Central memory CD8-positive, alpha-beta T cell (primary cell): ENCODE results near the gene C15orf62.

Experiments
- ATAC-seq: fragments of 150-1000 bp; cut with Tn5 transposase; replicated peaks from 2 replicates; pipeline ENCODE4 v1.10.0; 2022; ENCODE audit warnings: mild to moderate bottlenecking, moderate FRiP score, moderate number of reproducible peaks; ENCODE audit not compliant: poor library complexity, severe bottlenecking; ENCODE audit errors: extremely low read depth
- DNase-seq, 2 donors: peaks; one replicate each; pipeline ENCODE4 v3.0.0; 2021; ENCODE audit warnings: low spot score in 2 of 2
- H3K27ac Mint-ChIP-seq: one replicate; pipeline ENCODE4 v1.8.0; 2022; ENCODE audit warnings: low read depth, mild to moderate bottlenecking, moderate library complexity, mixed read lengths
- H3K27me3 Mint-ChIP-seq: one replicate; pipeline ENCODE4 v1.8.0; 2022; ENCODE audit warnings: mixed read lengths
- H3K36me3 Mint-ChIP-seq: one replicate; pipeline ENCODE4 v1.8.0; 2022; ENCODE audit warnings: mild to moderate bottlenecking, moderate library complexity, mixed read lengths; ENCODE audit not compliant: insufficient read depth
- H3K4me1 Mint-ChIP-seq: one replicate; pipeline ENCODE4 v1.8.0; 2022; ENCODE audit warnings: mixed read lengths
- H3K4me3 Mint-ChIP-seq: one replicate; pipeline ENCODE4 v1.8.0; 2022; ENCODE audit warnings: mild to moderate bottlenecking, moderate library complexity, mixed read lengths
- H3K9me3 Mint-ChIP-seq: one replicate; pipeline ENCODE4 v1.8.0; 2022; ENCODE audit warnings: mixed read lengths

Gene C15orf62

GRCh38 chr15:40769274-40770146 is at the start of gene C15orf62:
Gene C15orf62, plus strand, starts transcription at chr15:40769980. Its CDS starts 516 bp downstream, at chr15:40770496.
- peaks cover 48% of the 10 kb centered on the region for H3K4me1 Mint-ChIP-seq
- H3K27ac Mint-ChIP-seq: peak within 1 kb of the TSS; percentile 78
- H3K9me3 Mint-ChIP-seq: no peaks in the 10 kb centered on the region
- H3K36me3 Mint-ChIP-seq: peaks cover 13% of the 10 kb centered on the region
- DNase-seq (no peak), ATAC-seq (no peak)
- H3K4me3 Mint-ChIP-seq: peak within 1 kb of the TSS; percentile 50
- H3K27me3 Mint-ChIP-seq: no peaks in the 10 kb centered on the region

GRCh38 chr15:40721701-40722100 is 48.1 kb upstream of the C15orf62 start:
- Mint-ChIP-seq H3K9me3 (no peaks in the 10 kb centered on the region), H3K4me3 (no peak overlapping the region), H3K36me3 (no peaks in the 10 kb centered on the region), H3K27ac (no peak overlapping the region), H3K4me1 (no peaks in the 10 kb centered on the region), H3K27me3 (no peaks in the 10 kb centered on the region)
- DNase-seq: no peak
- no peak for ATAC-seq

- no peak for ATAC-seq
- no peak overlapping the region for H3K27ac Mint-ChIP-seq
- H3K4me3 Mint-ChIP-seq: no peak overlapping the region
These were observed 47.4 kb upstream of the C15orf62 start for GRCh38 chr15:40722354-40722753.

GRCh38 chr15:40722934-40723333 is 46.8 kb upstream of the C15orf62 start:
- no peaks in the 10 kb centered on the region for H3K9me3 Mint-ChIP-seq
- H3K4me1 Mint-ChIP-seq: no peaks in the 10 kb centered on the region
- DNase-seq (no peak), ATAC-seq (no peak)
- H3K4me3 Mint-ChIP-seq: no peak overlapping the region
- no peak overlapping the region for H3K27ac Mint-ChIP-seq
- H3K36me3 Mint-ChIP-seq: no peaks in the 10 kb centered on the region
- no peaks in the 10 kb centered on the region for H3K27me3 Mint-ChIP-seq

More at GRCh38 chr15:40722354-40722753, 47.4 kb upstream of the C15orf62 start:
- no peaks in the 10 kb centered on the region for H3K4me1 Mint-ChIP-seq
- H3K9me3 Mint-ChIP-seq: no peaks in the 10 kb centered on the region
- no peak for DNase-seq
- H3K27me3 Mint-ChIP-seq: no peaks in the 10 kb centered on the region
- no peaks in the 10 kb centered on the region for H3K36me3 Mint-ChIP-seq

GRCh38 chr15:40723919-40724318 is 45.9 kb upstream of the C15orf62 start:
- Mint-ChIP-seq H3K9me3 (no peaks in the 10 kb centered on the region), H3K4me1 (no peaks in the 10 kb centered on the region), H3K27me3 (no peaks in the 10 kb centered on the region), H3K36me3 (peaks cover 2% of the 10 kb centered on the region), H3K27ac (no peak overlapping the region), H3K4me3 (no peak overlapping the region)
- DNase-seq (no peak), ATAC-seq (no peak)

GRCh38 chr15:40731034-40731433 is 38.7 kb upstream of the C15orf62 start:
- no peak overlapping the region for H3K27ac Mint-ChIP-seq
- no peaks in the 10 kb centered on the region for H3K27me3 Mint-ChIP-seq
- DNase-seq (no peak), ATAC-seq (no peak)
- no peaks in the 10 kb centered on the region for H3K9me3 Mint-ChIP-seq
- H3K4me3 Mint-ChIP-seq: no peak overlapping the region
- peaks cover 15% of the 10 kb centered on the region for H3K36me3 Mint-ChIP-seq
- H3K4me1 Mint-ChIP-seq: no peaks in the 10 kb centered on the region

GRCh38 chr15:40736575-40736974 is 33.2 kb upstream of the C15orf62 start:
- Mint-ChIP-seq H3K36me3 (peaks cover 31% of the 10 kb centered on the region), H3K27me3 (no peaks in the 10 kb centered on the region), H3K4me3 (no peak overlapping the region), H3K4me1 (no peaks in the 10 kb centered on the region), H3K9me3 (no peaks in the 10 kb centered on the region), H3K27ac (no peak overlapping the region)
- DNase-seq (no peak), ATAC-seq (no peak)

- no peaks in the 10 kb centered on the region for H3K9me3 Mint-ChIP-seq
- H3K4me1 Mint-ChIP-seq: no peaks in the 10 kb centered on the region
- ATAC-seq: no peak
- no peaks in the 10 kb centered on the region for H3K27me3 Mint-ChIP-seq
- no peak for DNase-seq
- no peak overlapping the region for H3K4me3 Mint-ChIP-seq
- H3K36me3 Mint-ChIP-seq: peaks cover 31% of the 10 kb centered on the region
- no peak overlapping the region for H3K27ac Mint-ChIP-seq
These were observed 32.7 kb upstream of the C15orf62 start for GRCh38 chr15:40737048-40737447.

- H3K4me1 Mint-ChIP-seq: peaks cover 14% of the 10 kb centered on the region
- peaks cover 32% of the 10 kb centered on the region for H3K36me3 Mint-ChIP-seq
- no peak for ATAC-seq
- no peak for DNase-seq
- peak overlapping the region; percentile 16 for H3K27ac Mint-ChIP-seq
- H3K27me3 Mint-ChIP-seq: no peaks in the 10 kb centered on the region
- no peak overlapping the region for H3K4me3 Mint-ChIP-seq
- no peaks in the 10 kb centered on the region for H3K9me3 Mint-ChIP-seq
These were observed 30.7 kb upstream of the C15orf62 start for GRCh38 chr15:40739047-40739446.

GRCh38 chr15:40739854-40740253 is 29.9 kb upstream of the C15orf62 start:
- no peak overlapping the region for H3K27ac Mint-ChIP-seq
- no peaks in the 10 kb centered on the region for H3K27me3 Mint-ChIP-seq
- H3K9me3 Mint-ChIP-seq: no peaks in the 10 kb centered on the region
- H3K4me3 Mint-ChIP-seq: no peak overlapping the region
- DNase-seq (no peak), ATAC-seq (no peak)
- H3K36me3 Mint-ChIP-seq: peaks cover 29% of the 10 kb centered on the region
- peaks cover 19% of the 10 kb centered on the region for H3K4me1 Mint-ChIP-seq

GRCh38 chr15:40743485-40743901 is 26.3 kb upstream of the C15orf62 start:
- no peak for DNase-seq
- Mint-ChIP-seq H3K27ac (peak overlapping the region; percentile 90), H3K4me1 (peaks cover 29% of the 10 kb centered on the region), H3K36me3 (peaks cover 28% of the 10 kb centered on the region), H3K27me3 (no peaks in the 10 kb centered on the region), H3K4me3 (peak overlapping the region; percentile 51), H3K9me3 (no peaks in the 10 kb centered on the region)
- ATAC-seq: peak; percentile 68

GRCh38 chr15:40743921-40744814 is 25.6 kb upstream of the C15orf62 start:
- H3K4me1 Mint-ChIP-seq: peaks cover 29% of the 10 kb centered on the region
- H3K4me3 Mint-ChIP-seq: peak overlapping the region; percentile 51
- no peaks in the 10 kb centered on the region for H3K27me3 Mint-ChIP-seq
- H3K36me3 Mint-ChIP-seq: peaks cover 27% of the 10 kb centered on the region
- H3K9me3 Mint-ChIP-seq: no peaks in the 10 kb centered on the region
- ATAC-seq: peak; percentile 97
- DNase-seq: peak; percentile 44 to 66
- H3K27ac Mint-ChIP-seq: peak overlapping the region; percentile 90
